ENCODE results near the gene LMF1.

The LMF1 gene

DNA sequence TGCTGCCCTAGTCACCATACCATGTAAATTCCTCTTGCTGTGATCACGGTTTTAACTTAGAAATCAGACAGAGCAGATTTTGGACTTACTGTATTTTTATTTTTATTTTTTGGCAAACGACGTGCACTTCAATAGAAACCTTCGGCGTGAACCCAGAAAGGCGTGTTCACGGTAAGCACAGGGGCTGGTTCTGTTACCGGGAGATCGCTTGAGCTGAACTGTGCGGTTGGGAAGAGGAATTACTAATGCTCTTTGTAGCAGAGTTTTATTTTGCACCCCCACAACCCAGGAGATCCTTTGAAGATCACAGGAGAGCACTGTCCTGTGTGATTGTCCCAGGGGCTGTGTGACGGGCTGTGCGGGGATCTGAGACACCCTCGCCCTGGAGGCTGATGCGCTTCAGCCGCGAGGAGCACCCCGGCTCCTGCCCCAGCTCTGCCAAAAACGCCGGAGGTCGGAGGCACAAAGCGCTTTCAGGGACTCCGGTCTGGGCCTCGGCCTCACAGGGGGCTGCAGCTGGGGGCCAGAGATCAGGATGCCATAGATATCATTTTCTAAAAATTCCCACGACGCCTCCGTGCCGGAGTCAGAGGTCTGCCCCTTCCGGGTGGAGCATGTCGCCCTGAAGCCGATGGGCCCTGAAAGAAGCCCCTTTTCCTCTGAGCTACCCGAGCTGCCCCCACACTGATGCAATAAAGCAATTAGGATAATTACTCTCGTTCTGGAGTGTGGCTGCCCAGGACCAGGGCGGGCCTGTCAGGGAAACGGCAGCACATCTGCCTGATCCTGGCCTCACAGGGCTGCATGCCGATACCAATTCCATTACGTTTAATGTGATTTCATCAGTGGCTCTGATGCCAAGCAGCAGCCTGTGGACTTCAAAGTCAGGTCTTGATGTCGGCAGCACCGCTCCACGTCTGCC is 71.8 kb downstream of the LMF1 start:
- H3K4me1 ChIP-seq (ENCODE audit: control insufficient read depth, insufficient read depth, low read length, poor library complexity, severe bottlenecking), result no peaks in the 10 kb centered on the region

DNA sequence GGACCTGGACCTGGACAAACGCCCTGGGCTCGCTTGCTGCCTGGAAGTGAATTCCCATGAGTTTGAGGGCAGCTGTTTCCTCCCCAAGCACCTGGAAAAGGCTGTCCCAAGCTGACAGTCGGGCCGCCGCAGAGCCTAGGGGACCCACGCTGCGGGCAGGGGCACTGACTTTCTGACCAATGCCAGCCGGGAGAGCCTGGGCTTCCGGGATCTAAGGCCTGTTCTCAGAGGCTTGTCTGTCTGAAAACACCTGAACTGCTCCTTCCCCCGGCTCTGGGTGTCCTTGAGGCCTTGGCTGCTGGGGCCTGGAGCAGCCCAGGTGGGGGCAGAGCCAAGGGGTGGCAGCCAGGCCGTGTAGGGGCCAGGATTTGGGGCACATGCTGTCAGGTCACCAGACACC is 72.6 kb downstream of the LMF1 start:
- H3K36me3 ChIP-seq (ENCODE audit: control insufficient read depth, insufficient read depth, low read length), result no peaks in the 10 kb centered on the region
- no peaks in the 10 kb centered on the region for H3K4me1 ChIP-seq (ENCODE audit: control insufficient read depth, insufficient read depth, low read length, poor library complexity, severe bottlenecking)
- no peaks in the 10 kb centered on the region for H3K9me3 ChIP-seq (ENCODE audit: control insufficient read depth, low read length)
- no peak overlapping the region for H3K27ac ChIP-seq (ENCODE audit: insufficient read depth, low read length, poor library complexity, severe bottlenecking)
- DNase-seq, result no peak
- H3K4me3 ChIP-seq (ENCODE audit: insufficient read depth, low read depth, low read length, poor library complexity, severe bottlenecking), result no peak overlapping the region
- no peaks in the 10 kb centered on the region for H3K27me3 ChIP-seq (replicated peaks; ENCODE audit: control insufficient read depth, insufficient read depth, low read length, poor library complexity, severe bottlenecking)

More for the DNA sequence above, 71.8 kb downstream of the LMF1 start:
- Histone ChIP-seq H3K36me3 (ENCODE audit: control insufficient read depth, insufficient read depth, low read length) (no peaks in the 10 kb centered on the region), H3K27ac (ENCODE audit: insufficient read depth, low read length, poor library complexity, severe bottlenecking) (no peak overlapping the region), H3K4me3 (ENCODE audit: insufficient read depth, low read depth, low read length, poor library complexity, severe bottlenecking) (no peak overlapping the region), H3K9me3 (ENCODE audit: control insufficient read depth, low read length) (no peaks in the 10 kb centered on the region), H3K27me3 (replicated peaks; ENCODE audit: control insufficient read depth, insufficient read depth, low read length, poor library complexity, severe bottlenecking) (no peaks in the 10 kb centered on the region)
- DNase-seq, result no peak

DNA sequence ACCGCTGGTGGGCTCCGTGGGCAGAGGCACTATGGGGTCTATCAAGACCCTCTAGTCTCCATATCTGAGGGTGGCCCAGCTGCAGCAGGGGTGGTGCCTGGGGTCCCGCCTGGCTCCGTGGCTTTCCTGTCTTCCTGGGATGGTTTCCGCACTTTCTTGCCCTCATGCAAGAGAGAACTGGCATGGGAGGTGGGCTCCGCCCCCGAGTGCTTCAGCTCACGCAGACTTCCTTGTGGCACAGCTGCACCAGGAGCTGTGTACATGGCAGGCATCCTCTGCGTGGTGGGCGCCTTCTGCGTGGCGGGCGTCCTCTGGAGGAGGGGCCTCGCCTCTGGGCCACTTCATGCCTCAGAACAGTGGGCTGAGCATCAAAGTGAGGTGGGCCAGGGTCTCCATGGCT is 73.1 kb downstream of the LMF1 start:
- no peak for DNase-seq
- H3K27ac ChIP-seq (ENCODE audit: insufficient read depth, low read length, poor library complexity, severe bottlenecking), result no peak overlapping the region
- H3K4me1 ChIP-seq (ENCODE audit: control insufficient read depth, insufficient read depth, low read length, poor library complexity, severe bottlenecking), result no peaks in the 10 kb centered on the region

DNA sequence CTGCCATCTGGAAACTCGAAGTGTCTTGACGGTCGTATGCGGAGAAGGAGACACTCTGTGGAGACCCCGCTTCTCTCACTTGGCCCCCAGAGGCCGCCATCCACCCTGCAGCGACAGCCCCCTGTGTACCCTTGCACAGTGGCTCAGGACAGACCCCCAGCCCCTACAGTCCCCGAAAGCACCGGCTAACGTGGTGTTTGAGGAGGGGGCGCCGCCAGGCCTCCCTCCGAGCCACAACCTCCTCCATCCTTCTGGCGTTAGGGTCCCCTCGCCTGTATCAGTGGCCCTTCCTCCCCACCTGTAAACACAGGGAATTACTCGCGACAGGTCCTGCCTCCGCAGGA is 73.6 kb downstream of the LMF1 start:
- H3K27ac ChIP-seq (ENCODE audit: insufficient read depth, low read length, poor library complexity, severe bottlenecking), result no peak overlapping the region
- no peaks in the 10 kb centered on the region for H3K27me3 ChIP-seq (replicated peaks; ENCODE audit: control insufficient read depth, insufficient read depth, low read length, poor library complexity, severe bottlenecking)
- no peak for DNase-seq
- no peaks in the 10 kb centered on the region for H3K4me1 ChIP-seq (ENCODE audit: control insufficient read depth, insufficient read depth, low read length, poor library complexity, severe bottlenecking)
- no peaks in the 10 kb centered on the region for H3K9me3 ChIP-seq (ENCODE audit: control insufficient read depth, low read length)
- no peak overlapping the region for H3K4me3 ChIP-seq (ENCODE audit: insufficient read depth, low read depth, low read length, poor library complexity, severe bottlenecking)
- H3K36me3 ChIP-seq (ENCODE audit: control insufficient read depth, insufficient read depth, low read length), result peaks cover 5% of the 10 kb centered on the region

More for the DNA sequence above, 73.1 kb downstream of the LMF1 start:
- Histone ChIP-seq H3K4me3 (ENCODE audit: insufficient read depth, low read depth, low read length, poor library complexity, severe bottlenecking) (no peak overlapping the region), H3K36me3 (ENCODE audit: control insufficient read depth, insufficient read depth, low read length) (no peaks in the 10 kb centered on the region), H3K27me3 (replicated peaks; ENCODE audit: control insufficient read depth, insufficient read depth, low read length, poor library complexity, severe bottlenecking) (no peaks in the 10 kb centered on the region), H3K9me3 (ENCODE audit: control insufficient read depth, low read length) (no peaks in the 10 kb centered on the region)

DNA sequence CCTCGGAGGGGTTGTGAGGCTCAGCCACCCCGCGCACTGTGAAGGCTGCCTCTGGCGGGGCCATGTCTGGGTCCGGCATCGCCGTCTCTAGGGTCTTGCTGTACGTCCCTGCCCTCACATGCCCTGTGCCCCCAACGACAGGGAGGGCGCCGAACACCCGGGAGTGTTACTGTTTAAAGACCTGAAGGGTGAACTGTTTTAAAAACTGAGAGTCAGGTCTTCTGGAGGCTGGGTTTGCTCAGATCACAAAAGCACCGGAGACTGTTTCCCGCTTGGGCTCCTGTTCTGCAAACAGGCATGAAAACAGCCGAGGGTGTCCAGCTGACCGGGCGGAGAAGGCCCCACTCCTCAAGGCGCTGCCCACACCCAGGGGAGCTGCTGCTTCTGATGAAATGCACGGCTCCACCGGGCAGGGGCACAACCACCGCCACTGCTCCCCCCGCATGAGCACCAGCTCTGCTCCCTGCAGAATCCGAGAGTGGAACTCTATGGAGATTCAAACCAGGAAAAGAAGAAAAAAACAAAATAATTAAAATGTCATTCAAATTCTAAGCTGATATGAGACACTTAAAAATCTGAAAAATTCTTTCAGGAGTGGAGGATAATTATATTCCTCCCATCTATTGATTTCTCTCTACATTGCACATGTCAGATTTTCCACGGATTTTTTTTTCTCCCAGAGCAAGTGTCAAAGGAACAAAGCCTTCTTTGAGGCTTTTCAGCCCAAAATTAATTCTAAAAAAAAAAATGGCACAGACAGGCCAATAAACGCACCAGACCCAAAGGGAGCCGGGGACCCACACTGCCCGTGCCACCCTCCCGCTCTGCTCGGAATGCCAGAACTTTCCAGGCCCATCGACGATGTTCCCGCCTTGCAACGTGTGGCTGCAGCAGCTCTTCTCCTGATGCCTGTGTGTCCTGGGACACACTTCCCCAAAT is 74.3 kb downstream of the LMF1 start:
- no peak for DNase-seq
- no peaks in the 10 kb centered on the region for H3K27me3 ChIP-seq (replicated peaks; ENCODE audit: control insufficient read depth, insufficient read depth, low read length, poor library complexity, severe bottlenecking)
- no peak overlapping the region for H3K27ac ChIP-seq (ENCODE audit: insufficient read depth, low read length, poor library complexity, severe bottlenecking)
- peaks cover 11% of the 10 kb centered on the region for H3K36me3 ChIP-seq (ENCODE audit: control insufficient read depth, insufficient read depth, low read length)
- H3K9me3 ChIP-seq (ENCODE audit: control insufficient read depth, low read length), result no peaks in the 10 kb centered on the region
- H3K4me3 ChIP-seq (ENCODE audit: insufficient read depth, low read depth, low read length, poor library complexity, severe bottlenecking), result no peak overlapping the region
- no peaks in the 10 kb centered on the region for H3K4me1 ChIP-seq (ENCODE audit: control insufficient read depth, insufficient read depth, low read length, poor library complexity, severe bottlenecking)

DNA sequence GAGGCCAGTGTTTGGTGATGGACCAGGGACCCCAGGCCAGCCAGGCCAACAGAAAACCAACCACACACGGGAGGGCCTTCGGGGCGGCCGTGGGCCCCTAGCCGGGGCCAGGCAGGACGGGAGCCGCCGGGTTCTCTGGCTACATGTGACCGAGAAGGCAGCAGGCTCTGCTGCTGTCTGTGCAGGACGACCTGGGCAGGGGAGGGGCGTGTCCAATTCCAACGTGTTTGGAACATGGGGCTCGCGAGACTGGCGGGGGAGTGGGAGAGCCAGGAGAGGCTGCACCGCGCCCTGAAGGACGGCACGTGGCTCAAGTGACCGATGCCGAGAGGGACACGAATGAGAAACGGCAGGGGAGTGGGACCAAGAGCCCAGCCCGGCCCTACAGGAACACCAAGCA is 75.4 kb downstream of the LMF1 start:
- no peak overlapping the region for H3K27ac ChIP-seq (ENCODE audit: insufficient read depth, low read length, poor library complexity, severe bottlenecking)
- no peaks in the 10 kb centered on the region for H3K27me3 ChIP-seq (replicated peaks; ENCODE audit: control insufficient read depth, insufficient read depth, low read length, poor library complexity, severe bottlenecking)
- H3K36me3 ChIP-seq (ENCODE audit: control insufficient read depth, insufficient read depth, low read length), result peaks cover 16% of the 10 kb centered on the region
- no peaks in the 10 kb centered on the region for H3K9me3 ChIP-seq (ENCODE audit: control insufficient read depth, low read length)
- no peak overlapping the region for H3K4me3 ChIP-seq (ENCODE audit: insufficient read depth, low read depth, low read length, poor library complexity, severe bottlenecking)
- DNase-seq, result no peak
- no peaks in the 10 kb centered on the region for H3K4me1 ChIP-seq (ENCODE audit: control insufficient read depth, insufficient read depth, low read length, poor library complexity, severe bottlenecking)

DNA sequence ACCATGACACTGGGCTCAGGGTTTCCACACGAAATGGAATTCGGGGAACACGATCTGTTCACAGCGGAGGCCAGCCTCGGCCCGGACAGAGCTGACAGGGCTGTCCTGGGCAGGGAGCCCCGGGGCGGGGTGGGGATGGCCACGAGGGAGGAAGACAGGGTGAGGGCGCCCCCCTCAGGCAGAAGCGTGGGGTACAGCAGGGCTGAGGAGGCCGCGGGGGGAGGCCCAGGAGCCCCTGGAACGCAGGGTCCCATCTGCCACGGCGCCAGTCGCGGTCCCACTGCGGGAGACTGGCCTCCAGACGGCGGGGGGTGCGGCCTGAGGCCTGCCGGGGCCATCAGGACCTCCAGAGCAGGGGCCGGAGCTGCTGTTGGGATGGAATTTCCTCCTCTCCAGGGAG is 75.9 kb downstream of the LMF1 start:
- Histone ChIP-seq H3K4me3 (ENCODE audit: insufficient read depth, low read depth, low read length, poor library complexity, severe bottlenecking) (no peak overlapping the region), H3K4me1 (ENCODE audit: control insufficient read depth, insufficient read depth, low read length, poor library complexity, severe bottlenecking) (no peaks in the 10 kb centered on the region), H3K27me3 (replicated peaks; ENCODE audit: control insufficient read depth, insufficient read depth, low read length, poor library complexity, severe bottlenecking) (no peaks in the 10 kb centered on the region), H3K27ac (ENCODE audit: insufficient read depth, low read length, poor library complexity, severe bottlenecking) (no peak overlapping the region), H3K36me3 (ENCODE audit: control insufficient read depth, insufficient read depth, low read length) (peaks cover 16% of the 10 kb centered on the region), H3K9me3 (ENCODE audit: control insufficient read depth, low read length) (no peaks in the 10 kb centered on the region)
- DNase-seq, result no peak

DNA sequence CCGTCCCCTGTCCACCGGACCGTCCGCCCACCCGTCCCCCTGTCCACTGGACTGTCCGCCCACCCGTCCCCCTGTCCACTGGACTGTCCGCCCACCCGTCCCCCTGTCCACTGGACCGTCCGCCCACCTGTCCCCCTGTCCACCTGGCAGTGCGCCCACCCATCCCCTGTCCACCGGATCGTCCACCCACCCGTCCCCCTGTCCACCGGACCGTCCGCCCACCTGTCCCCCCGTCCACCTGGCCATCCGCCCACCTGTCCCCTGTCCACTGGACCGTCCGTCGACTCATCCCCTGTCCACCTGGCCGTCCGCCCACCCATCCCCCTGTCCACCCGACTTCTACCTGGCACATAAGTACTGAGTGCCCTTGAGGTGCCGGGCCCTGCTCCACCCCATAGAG is 76.6 kb downstream of the LMF1 start:
- no peak overlapping the region for H3K27ac ChIP-seq (ENCODE audit: insufficient read depth, low read length, poor library complexity, severe bottlenecking)
- no peaks in the 10 kb centered on the region for H3K4me1 ChIP-seq (ENCODE audit: control insufficient read depth, insufficient read depth, low read length, poor library complexity, severe bottlenecking)
- no peak overlapping the region for H3K4me3 ChIP-seq (ENCODE audit: insufficient read depth, low read depth, low read length, poor library complexity, severe bottlenecking)
- H3K9me3 ChIP-seq (ENCODE audit: control insufficient read depth, low read length), result no peaks in the 10 kb centered on the region
- H3K36me3 ChIP-seq (ENCODE audit: control insufficient read depth, insufficient read depth, low read length), result peaks cover 16% of the 10 kb centered on the region
- H3K27me3 ChIP-seq (replicated peaks; ENCODE audit: control insufficient read depth, insufficient read depth, low read length, poor library complexity, severe bottlenecking), result no peaks in the 10 kb centered on the region
- DNase-seq, result no peak

DNA sequence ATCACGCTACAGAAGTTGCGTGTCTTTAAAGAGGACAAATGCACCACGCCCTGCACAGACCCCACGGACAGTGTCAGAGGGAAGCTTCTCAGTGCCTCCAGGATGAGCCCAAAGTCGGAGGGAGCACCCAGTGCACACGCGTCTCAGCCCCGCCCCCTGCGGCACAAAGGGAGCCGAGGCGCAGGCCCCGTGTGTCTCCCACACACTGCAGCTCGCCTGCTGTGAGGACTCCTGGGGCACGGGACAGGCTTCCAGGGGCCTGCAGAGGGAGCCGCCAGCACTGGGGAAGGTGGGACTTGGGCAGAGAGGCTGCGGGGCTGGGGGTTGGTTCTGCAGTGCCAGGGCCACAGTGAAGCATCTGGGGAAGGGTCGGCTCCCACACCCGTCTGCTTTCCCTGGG is 77.4 kb downstream of the LMF1 start:
- Histone ChIP-seq H3K27me3 (replicated peaks; ENCODE audit: control insufficient read depth, insufficient read depth, low read length, poor library complexity, severe bottlenecking) (no peaks in the 10 kb centered on the region), H3K27ac (ENCODE audit: insufficient read depth, low read length, poor library complexity, severe bottlenecking) (no peak overlapping the region), H3K9me3 (ENCODE audit: control insufficient read depth, low read length) (no peaks in the 10 kb centered on the region), H3K4me1 (ENCODE audit: control insufficient read depth, insufficient read depth, low read length, poor library complexity, severe bottlenecking) (no peaks in the 10 kb centered on the region), H3K4me3 (ENCODE audit: insufficient read depth, low read depth, low read length, poor library complexity, severe bottlenecking) (no peak overlapping the region), H3K36me3 (ENCODE audit: control insufficient read depth, insufficient read depth, low read length) (peaks cover 16% of the 10 kb centered on the region)
- no peak for DNase-seq
